Astrocyte of the cerebellum (primary cell): ENCODE data around the gene KCTD6.
A peak's percentile ranks its signal among the peaks of the same experiment; 100 is the strongest.
"Not testable (repeated sequence)": the region's sequence is repeated elsewhere in the genome, so short reads cannot be mapped to it uniquely, and the experiment has no call there.

ENCODE experiments used
- DNase-seq: peaks from one replicate; pipeline ENCODE4 v3.0.0-alpha.2; 2011; ENCODE audit warnings: low read depth
- H3K4me3 ChIP-seq: 2 replicates; pipeline ENCODE4 v1.5.1; 2011; ENCODE audit warnings: mild to moderate bottlenecking, low read depth, low read length, moderate library complexity
- CTCF ChIP-seq: IDR thresholded peaks from 2 replicates; pipeline ENCODE4 v1.5.1; 2012; ENCODE audit warnings: low read length, low read depth, moderate library complexity, mild to moderate bottlenecking; ENCODE audit errors: missing control alignments
- in situ Hi-C: cut with HindIII; loops from 2 replicates; pipeline ENCODE4 v1.10.0; 2017; ENCODE audit warnings: low sequenced_read_pairs

The KCTD6 gene

GRCh38 chr3:58521917-58522631, 30.2 kb downstream of the KCTD6 start:
- no peak for DNase-seq
- in situ Hi-C loops: no loop called here
- no peak for TF ChIP-seq CTCF
- H3K4me3 ChIP-seq: no peak overlapping the region

- DNase-seq: no peak
- in situ Hi-C loops: no loop called here
- no peak for TF ChIP-seq CTCF
- H3K4me3 ChIP-seq: no peak overlapping the region
These were observed 31.0 kb downstream of the KCTD6 start for GRCh38 chr3:58522759-58523425.

DNA sequence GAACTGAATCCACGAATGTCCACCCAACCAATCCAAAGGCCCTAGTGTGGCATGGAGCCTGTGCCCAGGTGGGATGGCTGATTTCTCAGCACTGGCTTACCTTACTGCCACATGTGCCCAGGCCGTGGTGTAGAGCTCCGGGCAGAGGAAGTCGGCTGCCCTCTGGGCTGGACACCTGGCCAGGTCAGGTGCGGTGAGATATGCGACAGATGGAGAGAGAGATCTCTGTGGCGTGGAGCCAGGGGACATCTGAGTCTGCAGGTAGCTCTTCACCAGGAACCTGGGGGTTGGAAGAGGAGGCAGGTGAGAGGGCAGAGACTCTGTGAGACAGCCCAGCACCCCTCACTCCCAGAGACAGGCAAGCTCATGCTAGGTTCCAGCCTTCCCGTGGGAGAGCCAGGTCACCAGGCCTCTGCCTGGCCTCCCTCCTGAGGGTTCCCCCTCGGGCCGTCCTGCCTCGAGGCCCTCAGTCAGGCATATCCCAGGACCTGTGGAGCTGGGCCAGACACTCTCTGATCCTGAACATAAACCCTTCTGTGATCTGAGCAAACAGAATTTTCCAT, 32.5 kb downstream of the KCTD6 start:
- DNase-seq: no peak
- in situ Hi-C loops: no loop called here
- H3K4me3 ChIP-seq: no peak overlapping the region
- TF ChIP-seq CTCF: no peak

DNA sequence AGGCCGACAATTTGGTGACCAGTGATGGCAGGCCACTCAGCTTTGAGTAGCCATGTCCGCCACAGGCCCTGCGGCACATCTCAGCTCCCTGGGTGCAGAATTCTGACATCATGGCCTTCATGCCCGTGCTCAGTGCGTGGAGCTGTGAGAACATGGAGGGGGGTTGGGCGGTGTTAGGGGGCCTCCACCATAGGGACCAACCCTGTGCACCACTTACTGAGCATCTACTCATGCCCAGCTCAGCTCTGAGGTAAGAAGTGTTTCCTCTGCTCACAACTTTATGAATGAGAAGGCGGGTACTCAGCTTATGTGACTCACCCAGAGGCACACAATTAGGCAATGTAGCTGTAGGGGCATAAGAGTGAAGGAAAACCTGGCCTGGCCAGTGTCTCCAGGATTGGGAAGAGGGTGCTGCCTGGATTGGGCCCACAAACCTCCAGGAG, 34.6 kb downstream of the KCTD6 start:
- no peak for TF ChIP-seq CTCF
- in situ Hi-C loops: no loop called here
- peak; percentile 71 for DNase-seq
- H3K4me3 ChIP-seq: no peak overlapping the region

DNA sequence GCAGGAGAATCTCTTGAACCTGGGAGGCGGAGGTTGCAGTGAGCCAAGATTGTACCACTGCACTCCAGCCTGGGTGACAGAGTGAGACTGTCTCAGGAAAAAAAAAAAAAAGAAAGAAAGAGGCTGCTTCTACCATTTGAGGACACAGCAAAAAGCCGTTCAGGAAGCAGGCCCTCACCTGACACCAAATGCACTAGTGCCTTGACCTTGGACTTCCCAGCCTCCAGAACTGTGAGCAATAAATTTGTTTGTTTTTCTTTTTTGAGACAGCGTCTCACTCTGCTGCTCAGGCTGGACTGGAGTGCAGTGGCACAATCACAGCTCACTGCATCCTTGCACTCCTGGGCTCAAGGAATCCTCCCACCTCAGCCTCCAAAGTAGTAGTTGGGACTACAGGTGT, 35.5 kb downstream of the KCTD6 start:
- H3K4me3 ChIP-seq, DNase-seq, in situ Hi-C loops: not testable (repeated sequence)

- DNase-seq: peak; percentile 42
- in situ Hi-C loops: no loop called here
- no peak overlapping the region for H3K4me3 ChIP-seq
- TF ChIP-seq CTCF: no peak
These were observed 36.7 kb downstream of the KCTD6 start for GRCh38 chr3:58528629-58529028.
